Kidney (tissue), 14 donors: ENCODE results near the gene SPTB. TPM values are rescaled to one million over a fixed set of nuclear protein-coding genes. Genes with fewer than 3 reads are reported as not detected.

ENCODE experiments used
- DNase-seq, 5 donors: peaks; one replicate each; pipeline ENCODE4 v3.0.0-alpha.2; 2013 to 2020
- FAIRE-seq: peaks from 2 replicates; lab custom pipeline; 2012; peaks lifted over from hg19 to GRCh38; lab: Jason Lieb, UNC
- H3K27ac ChIP-seq, 2 donors: one replicate each; pipeline ENCODE4 v1.7.0; 2013; ENCODE audit warnings: low read depth in 2 of 2, low read length in 2 of 2, inconsistent platforms in 1 of 2
- H3K27me3 ChIP-seq: one replicate; pipeline ENCODE4 v1.7.1; 2013; ENCODE audit warnings: low read length, inconsistent platforms; ENCODE audit not compliant: control insufficient read depth, insufficient read depth
- H3K36me3 ChIP-seq, 3 donors: one replicate each; pipeline versions ENCODE4 v1.7.0 to v1.7.1; 2013; ENCODE audit warnings: low read length in 3 of 3, control low read depth in 1 of 3, inconsistent platforms in 1 of 3; ENCODE audit not compliant: insufficient read depth in 3 of 3, control insufficient read depth in 2 of 3
- H3K4me1 ChIP-seq, 3 donors: one replicate each; pipeline versions ENCODE4 v1.7.0 to v1.7.1; 2013; ENCODE audit warnings: low read length in 3 of 3, inconsistent platforms in 1 of 3, low read depth in 1 of 3; ENCODE audit not compliant: control insufficient read depth in 2 of 3, insufficient read depth in 2 of 3
- H3K4me3 ChIP-seq, 3 donors: one replicate each; pipeline versions ENCODE4 v1.7.0 to v1.8.1; 2013; ENCODE audit warnings: low read length in 3 of 3, control low read depth in 1 of 3, inconsistent platforms in 1 of 3
- H3K9ac ChIP-seq, 3 donors: one replicate each; pipeline versions ENCODE4 v1.7.0 to v1.7.1; 2013; ENCODE audit warnings: low read length in 3 of 3, control low read depth in 1 of 3, inconsistent platforms in 1 of 3
- H3K9me3 ChIP-seq, 3 donors: one replicate each; pipeline versions ENCODE4 v1.7.0 to v1.7.1; 2013; ENCODE audit warnings: low read length in 3 of 3, control low read depth in 1 of 3, inconsistent platforms in 1 of 3; ENCODE audit not compliant: control insufficient read depth in 2 of 3, insufficient read depth in 1 of 3
- intact Hi-C: fragments of 100-400 bp; cut with DNase I; formaldehyde crosslinking; loops from one replicate; pipeline ENCODE4 v1.11.1; 2022
- polyA plus RNA-seq: library from polyadenylated mRNA; stranded (reverse); fragments of 350-450 nt; fragmentation: Illumina TruSeq; extraction: RNeasy Lipid Tissue Mini Kit (QIAGEN cat#74804); gene quantifications from one replicate; pipeline ENCODE4 v1.2.3, GENCODE V29; 2014; ENCODE audit warnings: low read depth, low replicate concordance; ENCODE audit not compliant: insufficient read depth
- total RNA-seq: library from RNA; stranded (reverse); fragmentation: NEBNext Ultra II Directional; extraction: Animal tissue kit (Norgen Biotek cat#: 25700); gene quantifications from one replicate; pipeline ENCODE4 v1.2.1, GENCODE V29; 2021
- TF ChIP-seq, protein P1 (sequence below): IDR thresholded peaks from 3 replicates; pipeline ENCODE4 v1.5.1; 2012; ENCODE audit warnings: mild to moderate bottlenecking, moderate library complexity, borderline replicate concordance; ENCODE audit not compliant: insufficient read depth; ENCODE audit errors: extremely low read depth
- donor health status: control.
- donor health status: control.
- donor health status: control.
- donor health status: control.
- donor health status: control.
- donor health status: DM: yes; HTN: yes; CAD: no.
- donor health status: Normal renal cell carcinoma (clear cell type).

Gene SPTB
- total and polyA plus RNA-seq, 2 donors from 2014 or later = 1.7 to 2.2 TPM

DNA sequence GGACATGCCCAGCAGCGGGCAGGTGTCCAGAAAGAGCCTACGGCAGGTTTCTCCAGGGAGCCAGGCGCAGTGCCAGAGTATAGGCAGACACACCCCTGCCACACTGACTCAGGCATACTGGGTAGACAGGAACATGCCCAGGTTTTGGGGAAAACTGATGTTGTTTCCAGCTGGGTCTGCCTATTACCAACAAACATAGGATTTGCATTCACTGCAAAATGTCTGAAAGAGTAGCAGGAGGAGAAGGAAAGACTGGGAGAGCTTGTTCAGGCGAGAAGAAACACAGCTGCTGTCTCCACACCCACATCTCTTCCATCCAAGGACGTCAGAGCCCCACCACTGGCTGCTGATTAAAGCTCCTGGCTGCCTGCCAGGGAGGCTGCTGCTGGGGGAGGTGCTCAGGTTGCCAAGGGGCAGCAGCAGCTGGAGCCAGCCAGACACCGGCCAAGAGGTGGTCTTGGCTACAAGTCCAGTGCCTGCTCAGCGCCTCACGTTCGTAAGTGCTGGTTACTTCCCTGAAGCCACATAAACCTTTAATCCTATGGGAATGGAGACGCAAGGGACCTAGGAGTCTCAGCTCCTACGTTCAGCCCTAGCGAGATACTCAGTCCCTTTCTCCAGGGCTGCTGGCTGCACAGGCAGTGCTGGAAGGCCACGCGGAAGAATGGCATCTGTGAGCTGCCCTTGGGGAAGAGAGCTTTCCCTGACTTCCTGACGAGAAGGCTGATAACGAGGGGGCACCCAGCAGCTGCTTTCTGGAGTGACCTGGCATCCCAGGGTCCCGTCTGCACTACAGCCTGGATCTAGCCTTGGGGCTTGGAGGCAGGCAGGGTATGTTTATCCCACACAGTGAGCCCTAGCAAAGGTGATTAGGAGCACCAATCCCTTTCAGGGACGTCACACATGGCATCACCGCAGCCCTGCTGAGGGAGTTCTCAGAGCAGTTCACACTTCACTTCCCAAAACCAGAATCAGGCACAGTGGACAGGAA lies 117.4 kb downstream of the SPTB start:
- TF ChIP-seq, protein P1, sequence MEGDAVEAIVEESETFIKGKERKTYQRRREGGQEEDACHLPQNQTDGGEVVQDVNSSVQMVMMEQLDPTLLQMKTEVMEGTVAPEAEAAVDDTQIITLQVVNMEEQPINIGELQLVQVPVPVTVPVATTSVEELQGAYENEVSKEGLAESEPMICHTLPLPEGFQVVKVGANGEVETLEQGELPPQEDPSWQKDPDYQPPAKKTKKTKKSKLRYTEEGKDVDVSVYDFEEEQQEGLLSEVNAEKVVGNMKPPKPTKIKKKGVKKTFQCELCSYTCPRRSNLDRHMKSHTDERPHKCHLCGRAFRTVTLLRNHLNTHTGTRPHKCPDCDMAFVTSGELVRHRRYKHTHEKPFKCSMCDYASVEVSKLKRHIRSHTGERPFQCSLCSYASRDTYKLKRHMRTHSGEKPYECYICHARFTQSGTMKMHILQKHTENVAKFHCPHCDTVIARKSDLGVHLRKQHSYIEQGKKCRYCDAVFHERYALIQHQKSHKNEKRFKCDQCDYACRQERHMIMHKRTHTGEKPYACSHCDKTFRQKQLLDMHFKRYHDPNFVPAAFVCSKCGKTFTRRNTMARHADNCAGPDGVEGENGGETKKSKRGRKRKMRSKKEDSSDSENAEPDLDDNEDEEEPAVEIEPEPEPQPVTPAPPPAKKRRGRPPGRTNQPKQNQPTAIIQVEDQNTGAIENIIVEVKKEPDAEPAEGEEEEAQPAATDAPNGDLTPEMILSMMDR = no peak
- no peaks in the 10 kb centered on the region for H3K9me3 ChIP-seq
- peaks cover 9 to 35% (median 17%) of the 10 kb centered on the region in 3 donors for H3K4me1 ChIP-seq
- intact Hi-C loops = no loop called here
- no peaks in the 10 kb centered on the region for H3K36me3 ChIP-seq
- no peak overlapping the region for H3K4me3 ChIP-seq
- H3K27ac ChIP-seq = peak overlapping the region; percentile 59 to 80
- peak overlapping the region in 1 of 3 donors; percentile 46 for H3K9ac ChIP-seq
- DNase-seq (peak; percentile 94 to 98 (median 97)), FAIRE-seq (no peak)
- H3K27me3 ChIP-seq = no peaks in the 10 kb centered on the region

DNA sequence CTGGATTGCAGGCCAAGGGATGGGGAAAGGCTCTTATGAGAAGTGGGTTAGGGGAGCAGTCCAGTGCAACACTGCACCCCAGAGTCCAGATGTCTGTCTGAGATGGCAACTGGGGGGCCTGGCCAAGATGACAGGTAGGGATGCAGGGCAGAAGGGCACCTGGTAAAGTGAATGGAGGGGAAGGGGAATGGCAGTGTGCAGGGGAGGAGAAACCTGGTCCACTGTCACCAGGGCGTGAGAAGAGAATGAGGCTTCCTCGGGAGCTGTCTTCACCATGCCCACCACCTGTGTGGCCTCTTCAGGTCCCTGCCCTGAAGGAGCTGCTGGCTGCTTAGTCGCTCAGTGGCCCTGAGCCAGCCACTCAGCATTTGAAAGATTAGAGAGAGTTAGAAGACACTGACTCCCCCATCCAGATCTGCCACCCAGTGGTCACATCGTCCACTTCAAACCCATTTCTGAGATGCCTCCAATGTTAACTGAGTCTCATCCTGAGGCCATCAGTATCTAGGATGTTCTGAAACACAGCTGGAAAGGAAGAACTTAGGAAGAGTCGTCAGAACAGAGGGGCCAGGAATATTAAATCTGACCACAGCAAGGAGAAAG lies 118.2 kb downstream of the SPTB start:
- no peak for DNase-seq
- no peaks in the 10 kb centered on the region for H3K27me3 ChIP-seq
- no peak overlapping the region for H3K4me3 ChIP-seq
- no peaks in the 10 kb centered on the region for H3K36me3 ChIP-seq
- H3K4me1 ChIP-seq = peaks cover 9 to 36% (median 17%) of the 10 kb centered on the region in 3 donors
- TF ChIP-seq, protein P1 = no peak
- H3K9ac ChIP-seq = peak overlapping the region in 1 of 3 donors; percentile 46
- peak overlapping the region; percentile 33 to 59 for H3K27ac ChIP-seq
- intact Hi-C loops = no loop called here
- FAIRE-seq = no peak
- no peaks in the 10 kb centered on the region for H3K9me3 ChIP-seq

DNA sequence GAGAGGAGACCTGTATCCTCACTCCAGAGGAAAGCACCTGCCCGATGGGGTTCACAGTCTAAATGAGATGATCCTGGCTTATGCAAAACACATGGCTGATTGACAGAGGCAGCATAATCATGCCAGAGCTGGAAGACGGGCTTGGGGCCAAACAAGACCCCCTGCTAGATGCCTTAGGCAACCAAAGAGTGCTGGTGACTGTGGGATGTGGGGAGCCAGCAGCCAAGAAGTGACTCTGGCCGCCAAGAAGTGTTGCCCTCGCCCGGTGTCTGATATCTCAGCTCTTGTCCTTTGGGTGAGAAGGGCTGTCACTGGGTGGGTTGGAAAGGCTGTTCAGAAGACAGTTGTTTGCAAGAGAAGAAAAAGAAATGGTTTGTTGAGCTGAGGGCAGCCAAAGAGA lies 118.8 kb downstream of the SPTB start:
- no peak overlapping the region for H3K27ac ChIP-seq

More for the DNA sequence above, 118.8 kb downstream of the SPTB start:
- H3K4me3 ChIP-seq = no peak overlapping the region
- H3K4me1 ChIP-seq = peaks cover 9 to 36% (median 17%) of the 10 kb centered on the region in 3 donors
- TF ChIP-seq, protein P1 = no peak
- no peaks in the 10 kb centered on the region for H3K27me3 ChIP-seq
- DNase-seq (no peak), FAIRE-seq (no peak)
- no peak overlapping the region for H3K9ac ChIP-seq
- no peaks in the 10 kb centered on the region for H3K36me3 ChIP-seq
- intact Hi-C loops = no loop called here
- no peaks in the 10 kb centered on the region for H3K9me3 ChIP-seq
